Measurements from ENCODE around the gene PVALEF. TPM values are rescaled to one million over a fixed set of nuclear protein-coding genes. Genes with fewer than 3 reads are reported as not detected.

The PVALEF gene
- total RNA-seq, 1 donor from 2014 or later = not detected

DNA sequence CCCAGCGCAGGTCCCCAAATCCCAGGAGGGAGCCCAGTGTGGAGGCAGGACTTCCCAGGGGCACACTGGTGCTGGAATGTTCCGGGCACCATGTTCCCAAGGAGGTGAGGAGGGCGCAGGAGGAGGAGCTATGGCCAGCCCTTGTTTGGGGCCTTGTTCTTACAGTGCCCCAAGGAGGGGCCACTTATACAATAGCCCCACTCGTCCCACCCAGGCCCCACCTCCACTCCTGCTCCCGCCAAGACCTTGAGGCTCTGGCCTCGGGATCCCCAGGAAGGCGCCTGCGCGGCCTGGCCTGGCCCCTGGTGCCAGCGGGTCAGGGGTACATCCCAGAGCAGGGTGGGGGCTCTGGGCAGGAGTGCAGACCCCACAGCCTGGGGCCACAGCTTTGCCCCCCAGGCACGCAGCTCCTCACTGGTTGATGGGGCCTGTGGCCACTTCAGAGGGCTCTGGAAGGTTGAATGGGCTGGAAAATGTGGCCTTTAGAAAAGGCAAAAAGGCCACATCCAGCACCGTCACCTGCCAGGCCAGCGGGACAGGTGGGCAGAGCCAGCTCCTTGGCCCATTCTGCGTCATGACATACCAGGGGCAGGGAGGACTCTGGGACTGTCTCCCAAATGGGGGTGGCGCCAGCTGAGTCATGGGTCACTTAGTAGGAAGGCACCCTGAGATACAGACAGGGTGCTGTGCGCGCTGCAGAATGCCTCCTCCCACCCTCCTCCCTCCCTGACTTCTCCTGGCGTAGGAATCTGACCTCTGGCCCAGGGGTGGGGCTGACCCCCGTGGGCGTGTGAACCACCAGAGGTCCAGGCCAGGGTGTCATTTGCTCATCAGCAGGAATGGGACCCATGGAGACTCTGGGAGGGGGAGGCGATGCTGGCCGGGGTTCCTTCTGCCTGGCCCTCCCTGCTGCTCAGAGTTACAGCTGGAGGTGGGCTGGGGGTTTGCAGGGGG is 32.3 kb upstream of the PVALEF start:
- Mint-ChIP-seq H3K9me3 (ENCODE audit: low read depth) (no peaks in the 10 kb centered on the region), H3K27ac (no peak overlapping the region), H3K27me3 (no peaks in the 10 kb centered on the region), H3K4me1 (ENCODE audit: low read depth) (no peaks in the 10 kb centered on the region), H3K36me3 (ENCODE audit: insufficient read depth) (no peaks in the 10 kb centered on the region), H3K4me3 (ENCODE audit: low read depth) (no peak overlapping the region)
- DNase-seq (ENCODE audit: low spot score, unreplicated experiment) = no peak
- no peak for TF ChIP-seq CTCF (IDR thresholded peaks at IDR 0.05; ENCODE audit: unreplicated experiment)

DNA sequence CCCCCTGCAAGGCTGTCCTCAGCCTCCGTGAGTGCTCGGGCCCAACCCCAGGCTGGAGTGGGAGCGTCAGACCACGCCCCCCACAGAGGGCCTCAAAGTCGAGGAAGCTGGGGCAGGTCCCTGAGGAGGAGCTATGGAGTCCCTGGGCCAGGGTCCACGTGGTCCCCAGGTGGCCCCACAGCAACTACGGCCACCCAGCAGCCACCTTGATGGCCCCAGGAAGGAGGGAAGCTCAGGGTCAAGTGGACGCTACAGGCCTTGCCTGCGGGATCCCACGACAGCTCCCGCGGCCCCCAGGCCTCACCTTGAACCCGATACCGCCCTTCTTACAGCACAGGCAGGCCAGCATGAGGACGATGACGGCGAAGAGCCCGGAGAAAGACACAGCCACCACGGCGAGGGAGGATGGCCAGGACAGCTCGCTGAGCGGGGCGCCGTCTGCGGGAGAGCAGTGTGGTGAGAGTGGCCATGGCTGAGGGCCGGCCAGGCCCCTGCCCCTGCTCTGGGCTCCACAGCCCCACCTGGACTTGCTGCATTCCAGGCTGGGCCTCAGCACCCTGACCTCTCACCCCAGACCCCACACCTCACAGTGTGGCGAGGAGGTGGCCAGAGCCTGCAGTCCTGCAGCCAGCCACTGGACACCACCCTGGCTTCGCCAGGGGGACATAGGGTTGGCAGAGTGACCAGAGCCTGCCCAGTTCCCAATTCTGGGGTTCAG is 31.1 kb upstream of the PVALEF start:
- H3K27ac Mint-ChIP-seq = no peak overlapping the region

GRCh38 chr17:81135505-81136278 is 29.6 kb upstream of the PVALEF start:
- Mint-ChIP-seq H3K9me3 (ENCODE audit: low read depth) (peaks cover 3% of the 10 kb centered on the region), H3K36me3 (ENCODE audit: insufficient read depth) (no peaks in the 10 kb centered on the region), H3K27ac (no peak overlapping the region), H3K4me1 (ENCODE audit: low read depth) (no peaks in the 10 kb centered on the region), H3K4me3 (ENCODE audit: low read depth) (no peak overlapping the region), H3K27me3 (no peaks in the 10 kb centered on the region)
- DNase-seq (ENCODE audit: low spot score, unreplicated experiment) = no peak
- TF ChIP-seq CTCF (IDR thresholded peaks at IDR 0.05; ENCODE audit: unreplicated experiment) = no peak

More for the DNA sequence above, 31.1 kb upstream of the PVALEF start:
- H3K4me3 Mint-ChIP-seq (ENCODE audit: low read depth) = no peak overlapping the region
- H3K4me1 Mint-ChIP-seq (ENCODE audit: low read depth) = no peaks in the 10 kb centered on the region
- no peak for DNase-seq (ENCODE audit: low spot score, unreplicated experiment)
- peaks cover 3% of the 10 kb centered on the region for H3K9me3 Mint-ChIP-seq (ENCODE audit: low read depth)
- TF ChIP-seq CTCF (IDR thresholded peaks at IDR 0.05; ENCODE audit: unreplicated experiment) = no peak
- H3K27me3 Mint-ChIP-seq = no peaks in the 10 kb centered on the region
- no peaks in the 10 kb centered on the region for H3K36me3 Mint-ChIP-seq (ENCODE audit: insufficient read depth)

- DNase-seq (ENCODE audit: low spot score, unreplicated experiment) = no peak
- Mint-ChIP-seq H3K9me3 (ENCODE audit: low read depth) (peaks cover 3% of the 10 kb centered on the region), H3K4me1 (ENCODE audit: low read depth) (no peaks in the 10 kb centered on the region), H3K4me3 (ENCODE audit: low read depth) (no peak overlapping the region), H3K36me3 (ENCODE audit: insufficient read depth) (no peaks in the 10 kb centered on the region), H3K27ac (no peak overlapping the region), H3K27me3 (no peaks in the 10 kb centered on the region)
- no peak for TF ChIP-seq CTCF (IDR thresholded peaks at IDR 0.05; ENCODE audit: unreplicated experiment)
Observed at GRCh38 chr17:81136366-81136765, 28.9 kb upstream of the PVALEF start.

- Mint-ChIP-seq H3K27ac (no peak overlapping the region), H3K9me3 (ENCODE audit: low read depth) (peaks cover 3% of the 10 kb centered on the region), H3K4me3 (ENCODE audit: low read depth) (no peak overlapping the region), H3K27me3 (no peaks in the 10 kb centered on the region), H3K4me1 (ENCODE audit: low read depth) (no peaks in the 10 kb centered on the region), H3K36me3 (ENCODE audit: insufficient read depth) (no peaks in the 10 kb centered on the region)
- TF ChIP-seq CTCF (IDR thresholded peaks at IDR 0.05; ENCODE audit: unreplicated experiment) = no peak
- no peak for DNase-seq (ENCODE audit: low spot score, unreplicated experiment)
Observed at GRCh38 chr17:81137248-81137647, 28.1 kb upstream of the PVALEF start.
